Measurements from ENCODE around the gene MLST8.
"Not testable (repeated sequence)": the region's sequence is repeated elsewhere in the genome, so short reads cannot be mapped to it uniquely, and the experiment has no call there.

Gene MLST8

DNA sequence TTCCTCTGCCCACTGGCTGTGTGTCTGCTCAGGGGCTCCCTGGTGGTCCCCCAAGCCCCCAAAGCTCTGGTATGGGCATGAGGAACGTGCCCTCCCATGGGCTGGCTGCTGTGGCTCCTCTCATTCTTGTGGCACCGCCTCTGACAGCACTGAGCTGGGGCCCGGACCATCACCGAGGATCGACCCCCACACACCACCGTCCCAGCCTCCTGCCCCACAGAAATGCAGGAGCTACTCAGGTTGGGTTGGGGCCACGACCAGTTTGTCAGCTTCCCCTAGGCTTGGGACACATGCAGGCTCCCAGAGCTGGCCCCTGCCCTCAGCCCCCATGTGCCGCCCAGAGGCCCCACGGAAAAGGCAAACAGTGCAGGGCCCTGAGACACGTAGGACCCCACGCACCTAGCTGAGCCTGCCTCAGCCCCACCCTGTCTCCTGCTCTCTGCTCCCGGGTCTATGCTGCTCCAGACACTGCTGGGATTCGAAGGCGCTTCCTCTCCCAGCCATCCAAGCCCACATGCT, 5.6 kb upstream of the MLST8 start:
- TF ChIP-seq, protein P1, sequence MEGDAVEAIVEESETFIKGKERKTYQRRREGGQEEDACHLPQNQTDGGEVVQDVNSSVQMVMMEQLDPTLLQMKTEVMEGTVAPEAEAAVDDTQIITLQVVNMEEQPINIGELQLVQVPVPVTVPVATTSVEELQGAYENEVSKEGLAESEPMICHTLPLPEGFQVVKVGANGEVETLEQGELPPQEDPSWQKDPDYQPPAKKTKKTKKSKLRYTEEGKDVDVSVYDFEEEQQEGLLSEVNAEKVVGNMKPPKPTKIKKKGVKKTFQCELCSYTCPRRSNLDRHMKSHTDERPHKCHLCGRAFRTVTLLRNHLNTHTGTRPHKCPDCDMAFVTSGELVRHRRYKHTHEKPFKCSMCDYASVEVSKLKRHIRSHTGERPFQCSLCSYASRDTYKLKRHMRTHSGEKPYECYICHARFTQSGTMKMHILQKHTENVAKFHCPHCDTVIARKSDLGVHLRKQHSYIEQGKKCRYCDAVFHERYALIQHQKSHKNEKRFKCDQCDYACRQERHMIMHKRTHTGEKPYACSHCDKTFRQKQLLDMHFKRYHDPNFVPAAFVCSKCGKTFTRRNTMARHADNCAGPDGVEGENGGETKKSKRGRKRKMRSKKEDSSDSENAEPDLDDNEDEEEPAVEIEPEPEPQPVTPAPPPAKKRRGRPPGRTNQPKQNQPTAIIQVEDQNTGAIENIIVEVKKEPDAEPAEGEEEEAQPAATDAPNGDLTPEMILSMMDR (IDR thresholded peaks at IDR 0.05; ENCODE audit: low read depth, low read length): no peak
- no peak overlapping the region for H3K4me3 ChIP-seq (replicated peaks in 1 of 2; ENCODE audit: low read depth in 2 of 2, low read length in 2 of 2)
- DNase-seq (ENCODE audit: low read depth in 2 of 2): no peak

DNA sequence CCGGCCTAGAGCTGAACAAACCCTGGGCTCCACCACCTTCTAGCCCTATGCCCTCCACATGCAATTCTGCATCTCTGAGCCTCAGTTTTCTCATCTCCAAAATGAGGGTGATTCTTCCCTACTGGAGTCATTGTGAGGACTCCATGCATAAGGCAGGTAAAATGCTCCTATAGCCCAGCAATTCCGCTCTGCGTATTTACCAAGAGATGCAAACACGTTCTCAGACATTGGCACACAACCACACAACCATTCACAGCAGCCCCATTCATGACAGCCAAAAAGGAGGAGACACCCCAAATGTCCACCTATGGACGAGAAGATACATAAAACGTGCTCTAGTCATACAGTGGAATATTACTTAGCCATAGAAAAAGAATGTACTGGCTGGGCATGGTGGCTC, 4.9 kb upstream of the MLST8 start:
- H3K4me3 ChIP-seq (replicated peaks in 1 of 2; ENCODE audit: low read depth in 2 of 2, low read length in 2 of 2): no peak overlapping the region
- DNase-seq (ENCODE audit: low read depth in 2 of 2): no peak
- TF ChIP-seq, protein P1 (IDR thresholded peaks at IDR 0.05; ENCODE audit: low read depth, low read length): no peak

DNA sequence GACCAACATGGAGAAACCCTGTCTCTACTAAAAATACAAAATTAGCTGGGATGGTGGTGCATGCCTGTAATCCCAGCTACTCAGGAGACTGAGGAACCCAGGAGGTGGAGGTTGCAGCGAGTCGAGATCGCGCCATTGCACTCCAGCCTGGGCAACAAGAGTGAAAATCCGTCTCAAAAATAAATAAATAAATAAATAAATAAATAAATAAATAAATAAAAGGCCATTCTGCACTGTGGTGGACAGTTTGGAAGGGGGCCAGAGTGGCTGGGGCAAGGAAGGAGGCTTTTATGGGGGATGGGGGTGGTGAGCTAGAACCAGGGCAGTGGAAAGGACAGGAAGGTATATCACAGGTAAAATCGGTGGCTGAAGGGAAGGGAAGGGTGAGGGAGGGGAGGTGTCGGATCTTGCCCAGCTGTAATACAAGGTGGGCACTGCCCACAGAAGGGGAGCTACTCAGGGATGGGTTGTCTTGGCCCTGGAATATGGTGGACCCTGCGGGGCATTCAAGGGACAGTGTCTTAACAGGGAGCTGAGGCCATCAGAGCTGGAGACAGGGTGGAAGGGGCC, 2.0 kb upstream of the MLST8 start:
- H3K4me3 ChIP-seq (replicated peaks in 1 of 2; ENCODE audit: low read depth in 2 of 2, low read length in 2 of 2); DNase-seq (ENCODE audit: low read depth in 2 of 2): not testable (repeated sequence)

DNA sequence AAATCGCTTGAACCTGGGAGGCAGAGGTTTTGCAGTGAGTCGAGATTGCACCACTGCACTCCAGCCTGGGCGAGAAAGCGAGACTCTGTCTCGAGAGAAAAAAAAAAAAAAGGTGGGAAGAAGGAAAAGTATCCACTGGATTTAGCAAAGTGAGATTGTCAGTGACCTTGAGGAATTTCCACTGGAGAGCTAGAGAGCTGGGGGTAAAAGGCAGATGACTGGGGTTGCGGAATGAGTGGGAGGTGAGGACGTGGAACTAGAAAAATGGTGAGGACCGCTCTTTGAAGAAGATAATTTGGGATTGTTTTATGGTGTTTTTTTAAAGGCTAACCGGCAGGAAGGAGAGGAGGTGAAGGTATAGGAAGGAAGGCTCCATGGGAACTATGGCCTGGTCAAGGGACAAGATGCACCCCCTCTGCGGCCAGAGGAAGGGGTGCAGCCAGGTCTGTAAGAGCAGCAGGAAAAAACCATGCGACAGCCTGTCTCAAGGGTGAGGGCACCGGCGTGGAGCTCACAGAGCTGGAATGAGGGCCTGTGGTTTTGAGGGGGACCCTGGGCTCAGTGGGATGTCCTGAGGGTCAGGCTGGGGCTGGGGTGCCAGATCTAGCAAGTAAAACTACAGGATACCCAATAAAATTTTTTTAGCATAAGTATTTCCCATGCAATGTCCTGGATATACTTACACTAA, 694 bp upstream of the MLST8 start:
- TF ChIP-seq, protein P1 (IDR thresholded peaks at IDR 0.05; ENCODE audit: low read depth, low read length): no peak
- DNase-seq (ENCODE audit: low read depth in 2 of 2): no peak

DNA sequence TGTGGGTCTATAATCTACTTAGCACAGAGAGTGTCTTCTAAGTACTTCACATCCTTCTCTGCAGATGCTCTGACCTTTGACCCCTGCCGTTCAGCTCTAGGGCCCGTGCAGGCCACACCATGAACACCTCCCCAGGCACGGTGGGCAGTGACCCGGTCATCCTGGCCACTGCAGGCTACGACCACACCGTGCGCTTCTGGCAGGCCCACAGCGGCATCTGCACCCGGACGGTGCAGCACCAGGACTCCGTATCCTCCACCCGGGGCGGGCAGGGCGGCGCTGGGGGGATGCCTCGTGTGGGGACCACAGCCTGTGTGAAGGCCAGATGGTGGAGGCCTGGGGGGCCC, 686 bp downstream of the MLST8 start:
- peak overlapping the region; percentile 81 to 96 for H3K4me3 ChIP-seq (replicated peaks in 1 of 2; ENCODE audit: low read depth in 2 of 2, low read length in 2 of 2)
- TF ChIP-seq, protein P1 (IDR thresholded peaks at IDR 0.05; ENCODE audit: low read depth, low read length): no peak
- no peak for DNase-seq (ENCODE audit: low read depth in 2 of 2)

More for the DNA sequence above, 694 bp upstream of the MLST8 start:
- peak overlapping the region; percentile 81 to 96 for H3K4me3 ChIP-seq (replicated peaks in 1 of 2; ENCODE audit: low read depth in 2 of 2, low read length in 2 of 2)

DNA sequence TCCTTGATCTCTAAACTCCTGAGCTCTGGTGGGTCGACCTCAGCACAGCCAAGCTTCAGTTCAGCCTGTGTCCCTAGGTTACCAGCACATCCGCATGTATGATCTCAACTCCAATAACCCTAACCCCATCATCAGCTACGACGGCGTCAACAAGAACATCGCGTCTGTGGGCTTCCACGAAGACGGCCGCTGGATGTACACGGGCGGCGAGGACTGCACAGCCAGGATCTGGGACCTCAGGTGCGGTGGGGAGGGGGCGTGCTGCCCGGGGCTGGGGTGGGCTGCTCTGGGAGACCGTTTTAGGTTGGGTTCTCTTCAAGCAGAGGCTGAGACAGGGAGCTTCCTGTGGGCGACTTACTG, 1.1 kb downstream of the MLST8 start:
- TF ChIP-seq, protein P1 (IDR thresholded peaks at IDR 0.05; ENCODE audit: low read depth, low read length): no peak
- DNase-seq (ENCODE audit: low read depth in 2 of 2): no peak
- H3K4me3 ChIP-seq (replicated peaks in 1 of 2; ENCODE audit: low read depth in 2 of 2, low read length in 2 of 2): peak overlapping the region; percentile 81 to 96

DNA sequence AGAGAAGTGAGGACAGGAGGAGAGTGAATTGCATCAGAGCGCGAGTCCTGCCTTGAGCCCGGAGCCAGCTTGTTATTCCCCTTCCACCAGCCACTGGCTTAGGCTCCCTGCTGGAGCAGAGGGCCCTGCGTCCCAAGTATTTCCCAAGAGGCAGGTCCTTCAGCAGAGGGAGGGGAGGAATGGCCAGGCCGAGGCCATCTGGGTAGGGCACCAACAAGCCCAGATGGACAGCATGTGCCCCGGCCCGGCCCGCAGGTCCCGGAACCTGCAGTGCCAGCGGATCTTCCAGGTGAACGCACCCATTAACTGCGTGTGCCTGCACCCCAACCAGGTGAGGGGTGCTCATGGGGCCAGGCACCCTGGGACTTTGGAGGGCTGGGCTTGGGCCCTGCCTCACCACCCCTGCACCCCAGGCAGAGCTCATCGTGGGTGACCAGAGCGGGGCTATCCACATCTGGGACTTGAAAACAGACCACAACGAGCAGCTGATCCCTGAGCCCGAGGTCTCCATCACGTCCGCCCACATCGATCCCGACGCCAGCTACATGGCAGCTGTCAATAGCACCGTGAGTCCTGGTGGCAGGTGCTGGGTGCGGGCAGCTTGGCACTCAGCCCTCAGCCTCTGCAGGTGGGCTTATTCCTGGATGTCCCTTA, 1.7 kb downstream of the MLST8 start:
- TF ChIP-seq, protein P1 (IDR thresholded peaks at IDR 0.05; ENCODE audit: low read depth, low read length): no peak
- no peak for DNase-seq (ENCODE audit: low read depth in 2 of 2)
- no peak overlapping the region for H3K4me3 ChIP-seq (replicated peaks in 1 of 2; ENCODE audit: low read depth in 2 of 2, low read length in 2 of 2)
